SK-N-MC (cell line): ENCODE results near the gene ERICH2.

Experiments used
- EZH2 ChIP-seq: fragments of 200-600 bp; sonication (generic); IDR thresholded peaks from one replicate; pipeline ENCODE4 v1.6.1; 2017; ENCODE audit warnings: antibody characterized with exemption
- FOXP2 ChIP-seq: optimal IDR thresholded peaks from 2 replicates; pipeline ENCODE3; 2011; ENCODE audit warnings: mild to moderate bottlenecking, moderate library complexity; ENCODE audit not compliant: insufficient read depth; ENCODE audit errors: extremely low read length, control extremely low read depth
- POLR2AphosphoS5 ChIP-seq: IDR thresholded peaks from 2 replicates; pipeline ENCODE4 v1.6.1; 2012; ENCODE audit warnings: mild to moderate bottlenecking, low read depth, low read length, borderline replicate concordance

- no peak for TF ChIP-seq POLR2AphosphoS5
- TF ChIP-seq EZH2, result no peak
- no peak for TF ChIP-seq FOXP2
Measured at GRCh38 chr2:170828533-170828916, 58.3 kb downstream of the ERICH2 start.
